Hematopoietic multipotent progenitor cell treated with erythropoietin and hydrocortisone succinate and interleukin-3 and kit ligand, for 17 days (in vitro differentiated cells): ENCODE results near the gene PBRM1.
"Not testable (repeated sequence)": the region's sequence is repeated elsewhere in the genome, so short reads cannot be mapped to it uniquely, and the experiment has no call there.

Source experiments
- DNase-seq: peaks from one replicate; pipeline ENCODE4 v3.0.0-alpha.2; 2015; ENCODE audit warnings: low spot score

PBRM1 gene

GRCh38 chr3:52685709-52686691 lies at the start of gene PBRM1, which contains the start of gene GNL3:
Gene PBRM1 (minus strand): TSS chr3:52685913.
Gene GNL3 (plus strand): TSS chr3:52686032. CDS start chr3:52686093, 61 bp downstream.
- peak; percentile 93 for DNase-seq

GRCh38 chr3:52733256-52733891 lies 47.7 kb upstream of the PBRM1 start:
- DNase-seq = no peak

GRCh38 chr3:52731590-52731989 lies 45.9 kb upstream of the PBRM1 start:
- no peak for DNase-seq

GRCh38 chr3:52730681-52731080 lies 45.0 kb upstream of the PBRM1 start:
- no peak for DNase-seq

- not testable (repeated sequence) for DNase-seq
Measured at GRCh38 chr3:52728753-52729152, 43.0 kb upstream of the PBRM1 start.

- DNase-seq = no peak
Measured at GRCh38 chr3:52724511-52724910, 38.8 kb upstream of the PBRM1 start.

- no peak for DNase-seq
Measured at GRCh38 chr3:52723935-52724334, 38.2 kb upstream of the PBRM1 start.

GRCh38 chr3:52722491-52722890 lies 36.8 kb upstream of the PBRM1 start:
- DNase-seq = no peak

GRCh38 chr3:52721730-52722008 lies 36.0 kb upstream of the PBRM1 start:
- no peak for DNase-seq

GRCh38 chr3:52721002-52721729 lies 35.5 kb upstream of the PBRM1 start:
- DNase-seq = no peak

- DNase-seq = no peak
Measured at GRCh38 chr3:52719618-52720017, 33.9 kb upstream of the PBRM1 start.

- no peak for DNase-seq
Measured at GRCh38 chr3:52715714-52716305, 30.1 kb upstream of the PBRM1 start.

- no peak for DNase-seq
Measured at GRCh38 chr3:52714335-52715302, 28.9 kb upstream of the PBRM1 start.

- DNase-seq = no peak
Measured at GRCh38 chr3:52712291-52713212, 26.8 kb upstream of the PBRM1 start.

- DNase-seq = no peak
Measured at GRCh38 chr3:52710512-52710911, 24.8 kb upstream of the PBRM1 start.

- DNase-seq = no peak
Measured at GRCh38 chr3:52707585-52707984, 21.9 kb upstream of the PBRM1 start.

GRCh38 chr3:52705688-52706686 lies 20.3 kb upstream of the PBRM1 start, which contains the start of the genes GLT8D1 and SPCS1:
Gene GLT8D1 (minus strand): TSS chr3:52705791. CDS start chr3:52700460, 5,331 bp downstream.
Gene SPCS1 (plus strand): TSS chr3:52706106. CDS start chr3:52706247, 141 bp downstream.
- DNase-seq = peak; percentile 92

GRCh38 chr3:52705438-52705687 lies 19.6 kb upstream of the PBRM1 start:
- no peak for DNase-seq
